Measurements from ENCODE around the gene RERE. TPM values are rescaled to one million over a fixed set of nuclear protein-coding genes. Genes with fewer than 3 reads are reported as not detected.
"Not testable (repeated sequence)": the region's sequence is repeated elsewhere in the genome, so short reads cannot be mapped to it uniquely, and the experiment has no call there.

Gene RERE
- total RNA-seq, 3 donors from 2014 or later: 99.5 to 204 (median 174) TPM

DNA sequence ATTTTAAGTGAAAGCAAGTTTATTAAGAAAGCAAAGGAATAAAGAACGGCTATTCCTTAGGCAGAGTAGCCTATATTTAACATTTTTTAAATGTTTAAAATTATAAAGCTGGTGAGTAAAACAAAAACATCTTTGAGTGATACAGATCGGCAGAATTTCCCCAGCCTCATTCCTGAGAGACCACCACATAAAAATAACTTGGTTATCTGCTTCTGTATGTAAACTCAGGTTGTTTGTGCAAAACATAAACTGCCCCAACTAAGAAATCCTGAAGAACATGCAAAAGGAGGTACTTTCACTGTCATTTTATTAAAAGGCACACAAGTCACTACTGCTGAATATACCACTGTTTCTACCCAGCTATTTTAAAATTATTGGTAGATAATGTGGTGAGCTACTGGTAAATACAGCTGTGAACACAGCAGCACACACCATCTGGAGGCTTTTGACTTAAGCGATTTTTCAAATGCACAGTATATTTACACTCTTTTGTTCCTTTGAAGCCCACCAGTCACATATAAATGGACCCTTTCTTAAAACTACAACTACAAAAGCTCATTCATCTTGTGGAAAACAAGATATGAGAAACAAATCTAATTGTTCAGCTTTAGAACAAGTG lies 119.3 kb downstream of the RERE start:
- intact Hi-C loops (cut with DNase I, micrococcal nuclease): no loop called here
- Histone ChIP-seq H3K4me3 (no peak overlapping the region), H3K9me3 (no peaks in the 10 kb centered on the region), H3K36me3 (ENCODE audit: low read depth) (no peaks in the 10 kb centered on the region), H3K4me1 (ENCODE audit: low read depth) (peaks cover 24% of the 10 kb centered on the region)
- DNase-seq (no peak), ATAC-seq (no peak)
- TF ChIP-seq, protein P1, sequence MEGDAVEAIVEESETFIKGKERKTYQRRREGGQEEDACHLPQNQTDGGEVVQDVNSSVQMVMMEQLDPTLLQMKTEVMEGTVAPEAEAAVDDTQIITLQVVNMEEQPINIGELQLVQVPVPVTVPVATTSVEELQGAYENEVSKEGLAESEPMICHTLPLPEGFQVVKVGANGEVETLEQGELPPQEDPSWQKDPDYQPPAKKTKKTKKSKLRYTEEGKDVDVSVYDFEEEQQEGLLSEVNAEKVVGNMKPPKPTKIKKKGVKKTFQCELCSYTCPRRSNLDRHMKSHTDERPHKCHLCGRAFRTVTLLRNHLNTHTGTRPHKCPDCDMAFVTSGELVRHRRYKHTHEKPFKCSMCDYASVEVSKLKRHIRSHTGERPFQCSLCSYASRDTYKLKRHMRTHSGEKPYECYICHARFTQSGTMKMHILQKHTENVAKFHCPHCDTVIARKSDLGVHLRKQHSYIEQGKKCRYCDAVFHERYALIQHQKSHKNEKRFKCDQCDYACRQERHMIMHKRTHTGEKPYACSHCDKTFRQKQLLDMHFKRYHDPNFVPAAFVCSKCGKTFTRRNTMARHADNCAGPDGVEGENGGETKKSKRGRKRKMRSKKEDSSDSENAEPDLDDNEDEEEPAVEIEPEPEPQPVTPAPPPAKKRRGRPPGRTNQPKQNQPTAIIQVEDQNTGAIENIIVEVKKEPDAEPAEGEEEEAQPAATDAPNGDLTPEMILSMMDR (IDR thresholded peaks at IDR 0.05): no peak

GRCh38 chr1:8695442-8695841 lies 122.0 kb downstream of the RERE start:
- H3K4me3 ChIP-seq; ATAC-seq; H3K4me1 ChIP-seq (ENCODE audit: low read depth); DNase-seq; H3K36me3 ChIP-seq (ENCODE audit: low read depth); intact Hi-C loops (cut with DNase I, micrococcal nuclease); H3K9me3 ChIP-seq: not testable (repeated sequence)

DNA sequence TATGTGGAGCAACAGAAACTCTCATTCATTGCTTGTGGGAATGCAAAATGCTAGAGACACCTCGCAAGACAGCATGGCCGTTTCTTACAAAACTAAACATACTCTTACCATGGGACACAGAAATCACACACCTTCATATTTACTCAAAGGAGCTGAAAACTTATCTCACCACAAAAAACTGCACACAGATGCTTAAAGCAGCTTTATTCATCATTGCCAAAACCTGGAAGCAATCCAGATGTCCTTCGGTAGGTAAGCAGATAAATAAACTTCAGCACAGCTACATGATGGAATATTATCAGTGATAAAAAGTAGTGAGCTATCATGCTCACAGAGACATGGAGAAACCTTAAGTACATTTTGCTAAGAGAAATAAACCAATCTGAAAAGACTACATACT lies 124.3 kb downstream of the RERE start:
- intact Hi-C loops (cut with DNase I, micrococcal nuclease): no loop called here
- ATAC-seq (no peak), DNase-seq (no peak)
- Histone ChIP-seq H3K4me3 (no peak overlapping the region), H3K9me3 (no peaks in the 10 kb centered on the region), H3K4me1 (ENCODE audit: low read depth) (no peaks in the 10 kb centered on the region), H3K36me3 (ENCODE audit: low read depth) (no peaks in the 10 kb centered on the region)
- TF ChIP-seq, protein P1 (IDR thresholded peaks at IDR 0.05): no peak

GRCh38 chr1:8691662-8692061 lies 125.8 kb downstream of the RERE start:
- DNase-seq: no peak
- no peak for ATAC-seq
- Histone ChIP-seq H3K4me1 (ENCODE audit: low read depth) (peaks cover 8% of the 10 kb centered on the region), H3K4me3 (no peak overlapping the region), H3K9me3 (no peaks in the 10 kb centered on the region), H3K36me3 (ENCODE audit: low read depth) (no peaks in the 10 kb centered on the region)
- intact Hi-C loops (cut with DNase I, micrococcal nuclease): no loop called here
- TF ChIP-seq, protein P1 (IDR thresholded peaks at IDR 0.05): no peak

- DNase-seq (no peak), ATAC-seq (no peak)
- H3K4me3 ChIP-seq: no peak overlapping the region
- TF ChIP-seq, protein P1 (IDR thresholded peaks at IDR 0.05): no peak
- no peaks in the 10 kb centered on the region for H3K36me3 ChIP-seq (ENCODE audit: low read depth)
- peaks cover 13% of the 10 kb centered on the region for H3K4me1 ChIP-seq (ENCODE audit: low read depth)
- intact Hi-C loops (cut with DNase I, micrococcal nuclease): no loop called here
- no peaks in the 10 kb centered on the region for H3K9me3 ChIP-seq
Measured at GRCh38 chr1:8690253-8690525, 127.3 kb downstream of the RERE start.

- no peak for DNase-seq
- Histone ChIP-seq H3K4me3 (no peak overlapping the region), H3K4me1 (ENCODE audit: low read depth) (peaks cover 13% of the 10 kb centered on the region), H3K9me3 (no peaks in the 10 kb centered on the region), H3K36me3 (ENCODE audit: low read depth) (no peaks in the 10 kb centered on the region)
- intact Hi-C loops (cut with DNase I, micrococcal nuclease): loop anchor here in 1 of 2 donors (10.0 kb wide), 1 partner anchor 125 kb away; no protein-coding TSS in a partner anchor
- TF ChIP-seq, protein P1 (IDR thresholded peaks at IDR 0.05): no peak
- ATAC-seq: no peak
Measured at GRCh38 chr1:8689431-8690252, 127.8 kb downstream of the RERE start.

Data from mucosa of descending colon (tissue), 3 donors.